IPS-15b (cell line): ENCODE measurements around the gene PRKAG2.

ENCODE experiments used
- H3K27me3 ChIP-seq: one replicate; pipeline ENCODE4 v1.6.1; 2013; ENCODE audit warnings: low read length; ENCODE audit not compliant: control insufficient read depth, insufficient read depth
- H3K36me3 ChIP-seq: one replicate; pipeline ENCODE4 v1.6.1; 2013; ENCODE audit warnings: low read length; ENCODE audit not compliant: control insufficient read depth, insufficient read depth
- H3K4me1 ChIP-seq: one replicate; pipeline ENCODE4 v1.6.1; 2013; ENCODE audit warnings: mild to moderate bottlenecking, low read length; ENCODE audit not compliant: control insufficient read depth, insufficient read depth
- H3K4me3 ChIP-seq: one replicate; pipeline ENCODE4 v1.5.1; 2013; ENCODE audit warnings: low read depth, low read length
- H3K9ac ChIP-seq: one replicate; pipeline ENCODE4 v1.6.1; 2013; ENCODE audit warnings: low read depth, mild to moderate bottlenecking, low read length
- H3K9me3 ChIP-seq: one replicate; pipeline ENCODE4 v1.6.1; 2013; ENCODE audit warnings: mild to moderate bottlenecking, low read length; ENCODE audit not compliant: control insufficient read depth, insufficient read depth

PRKAG2 gene

GRCh38 chr7:151704299-151704959 is 172.5 kb downstream of the PRKAG2 start:
- H3K9ac ChIP-seq: no peak overlapping the region
- H3K27me3 ChIP-seq: no peaks in the 10 kb centered on the region

DNA sequence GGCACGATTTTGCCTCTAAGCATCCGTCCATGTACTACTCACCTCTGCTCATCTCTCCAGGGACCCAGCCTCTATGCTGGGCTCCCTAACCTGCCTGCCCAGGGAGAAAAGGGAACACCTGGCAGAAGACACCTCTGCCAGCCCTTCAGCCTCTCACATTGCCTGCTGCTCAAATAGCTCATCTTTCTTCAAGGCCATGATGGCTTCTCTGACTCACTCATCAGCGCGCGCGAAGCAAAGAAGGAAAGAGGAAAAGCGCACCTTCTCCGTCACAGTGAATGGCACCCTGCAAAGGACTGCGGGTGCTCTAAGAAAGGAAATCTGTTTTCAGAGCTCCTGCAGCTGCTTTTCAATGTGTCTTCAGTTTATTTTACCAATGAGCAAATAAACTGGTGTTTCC is 174.0 kb downstream of the PRKAG2 start:
- Histone ChIP-seq H3K9me3 (no peaks in the 10 kb centered on the region), H3K27me3 (no peaks in the 10 kb centered on the region), H3K9ac (no peak overlapping the region), H3K36me3 (no peaks in the 10 kb centered on the region), H3K4me1 (peaks cover 2% of the 10 kb centered on the region), H3K4me3 (no peak overlapping the region)

More at GRCh38 chr7:151704299-151704959, 172.5 kb downstream of the PRKAG2 start:
- Histone ChIP-seq H3K36me3 (no peaks in the 10 kb centered on the region), H3K4me3 (no peak overlapping the region), H3K4me1 (peaks cover 2% of the 10 kb centered on the region), H3K9me3 (no peaks in the 10 kb centered on the region)

DNA sequence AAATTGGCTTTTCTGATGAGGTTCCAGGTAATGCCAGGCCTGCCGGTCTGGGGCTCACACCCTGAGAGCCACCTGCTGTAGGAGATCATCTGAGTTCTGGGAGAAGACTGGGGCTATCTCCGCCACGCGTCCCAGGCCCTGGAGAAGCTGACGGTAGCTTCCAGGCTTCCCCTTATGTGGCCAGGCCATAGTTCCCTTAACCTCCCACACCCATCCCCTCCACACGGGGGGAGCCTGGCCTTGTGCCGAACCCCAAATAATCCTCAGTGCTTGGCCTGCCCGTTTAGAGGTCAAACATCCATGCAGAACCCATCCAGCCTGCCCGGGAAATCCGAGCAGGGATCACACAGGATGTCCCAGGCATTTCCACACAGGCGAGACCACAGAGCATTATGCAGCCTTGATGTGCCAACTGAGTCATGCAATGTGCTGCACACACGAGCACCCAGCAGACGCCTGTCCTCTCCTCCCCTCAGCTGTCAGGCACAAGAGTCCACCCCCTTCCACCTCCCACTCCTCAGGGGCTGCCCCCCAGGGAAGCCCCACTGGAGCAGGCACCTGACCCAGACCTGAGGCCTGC is 176.2 kb downstream of the PRKAG2 start:
- H3K36me3 ChIP-seq: no peaks in the 10 kb centered on the region
- H3K4me1 ChIP-seq: peaks cover 4% of the 10 kb centered on the region
- H3K9ac ChIP-seq: no peak overlapping the region
- H3K27me3 ChIP-seq: no peaks in the 10 kb centered on the region
- H3K9me3 ChIP-seq: no peaks in the 10 kb centered on the region
- no peak overlapping the region for H3K4me3 ChIP-seq

DNA sequence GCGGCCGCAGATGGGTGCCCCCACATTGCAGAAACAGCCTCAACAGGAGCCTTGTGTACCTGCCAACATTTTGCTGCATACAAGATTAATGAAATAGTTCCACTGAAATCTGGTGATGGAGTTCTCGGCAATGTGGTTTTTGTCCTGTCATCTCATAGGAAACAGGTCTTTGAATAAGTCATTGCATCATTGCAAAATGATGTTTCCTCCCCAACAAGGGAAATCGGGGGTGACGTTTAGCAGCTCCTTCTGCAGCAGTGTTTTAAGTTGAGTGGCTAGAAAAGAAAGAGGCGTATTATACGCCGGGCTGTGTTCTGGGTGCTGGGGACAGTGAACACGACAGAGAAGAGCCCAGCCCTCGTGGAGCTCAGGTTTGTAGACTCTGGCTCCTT is 177.0 kb downstream of the PRKAG2 start:
- Histone ChIP-seq H3K4me1 (peaks cover 5% of the 10 kb centered on the region), H3K9ac (no peak overlapping the region), H3K36me3 (no peaks in the 10 kb centered on the region), H3K27me3 (no peaks in the 10 kb centered on the region), H3K9me3 (no peaks in the 10 kb centered on the region), H3K4me3 (no peak overlapping the region)

- Histone ChIP-seq H3K27me3 (no peaks in the 10 kb centered on the region), H3K4me1 (peaks cover 5% of the 10 kb centered on the region), H3K9ac (no peak overlapping the region), H3K4me3 (no peak overlapping the region), H3K9me3 (no peaks in the 10 kb centered on the region), H3K36me3 (no peaks in the 10 kb centered on the region)
These were observed 177.6 kb downstream of the PRKAG2 start for GRCh38 chr7:151699147-151699927.

GRCh38 chr7:151697942-151698341 is 179.0 kb downstream of the PRKAG2 start:
- Histone ChIP-seq H3K4me1 (peaks cover 5% of the 10 kb centered on the region), H3K4me3 (no peak overlapping the region), H3K9ac (no peak overlapping the region), H3K9me3 (no peaks in the 10 kb centered on the region), H3K27me3 (no peaks in the 10 kb centered on the region), H3K36me3 (no peaks in the 10 kb centered on the region)

DNA sequence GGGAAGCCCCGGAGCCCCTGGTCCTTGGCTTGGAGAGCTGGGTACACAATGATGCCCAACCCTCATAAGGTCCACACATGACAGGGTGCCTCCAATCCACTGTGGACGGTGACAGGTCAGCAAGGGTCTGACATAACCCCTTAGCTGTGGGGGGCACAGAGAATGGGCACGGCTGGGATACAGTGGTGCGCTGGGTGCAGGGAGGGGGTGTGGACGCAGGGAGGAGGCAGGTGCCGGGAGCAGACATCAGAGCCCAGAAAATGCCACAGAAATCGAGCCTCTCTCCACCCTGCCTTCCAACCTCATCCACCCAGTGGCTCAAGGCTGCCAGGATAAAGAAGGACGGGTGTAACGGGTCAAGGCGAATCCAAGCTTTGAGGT is 179.4 kb downstream of the PRKAG2 start:
- H3K9me3 ChIP-seq: no peaks in the 10 kb centered on the region
- no peaks in the 10 kb centered on the region for H3K27me3 ChIP-seq
- peaks cover 5% of the 10 kb centered on the region for H3K4me1 ChIP-seq
- no peaks in the 10 kb centered on the region for H3K36me3 ChIP-seq
- H3K4me3 ChIP-seq: no peak overlapping the region
- no peak overlapping the region for H3K9ac ChIP-seq

GRCh38 chr7:151696721-151697514 is 180.0 kb downstream of the PRKAG2 start:
- H3K36me3 ChIP-seq: no peaks in the 10 kb centered on the region
- H3K4me1 ChIP-seq: peaks cover 5% of the 10 kb centered on the region
- no peaks in the 10 kb centered on the region for H3K27me3 ChIP-seq
- H3K9me3 ChIP-seq: no peaks in the 10 kb centered on the region
- no peak overlapping the region for H3K9ac ChIP-seq
- no peak overlapping the region for H3K4me3 ChIP-seq

DNA sequence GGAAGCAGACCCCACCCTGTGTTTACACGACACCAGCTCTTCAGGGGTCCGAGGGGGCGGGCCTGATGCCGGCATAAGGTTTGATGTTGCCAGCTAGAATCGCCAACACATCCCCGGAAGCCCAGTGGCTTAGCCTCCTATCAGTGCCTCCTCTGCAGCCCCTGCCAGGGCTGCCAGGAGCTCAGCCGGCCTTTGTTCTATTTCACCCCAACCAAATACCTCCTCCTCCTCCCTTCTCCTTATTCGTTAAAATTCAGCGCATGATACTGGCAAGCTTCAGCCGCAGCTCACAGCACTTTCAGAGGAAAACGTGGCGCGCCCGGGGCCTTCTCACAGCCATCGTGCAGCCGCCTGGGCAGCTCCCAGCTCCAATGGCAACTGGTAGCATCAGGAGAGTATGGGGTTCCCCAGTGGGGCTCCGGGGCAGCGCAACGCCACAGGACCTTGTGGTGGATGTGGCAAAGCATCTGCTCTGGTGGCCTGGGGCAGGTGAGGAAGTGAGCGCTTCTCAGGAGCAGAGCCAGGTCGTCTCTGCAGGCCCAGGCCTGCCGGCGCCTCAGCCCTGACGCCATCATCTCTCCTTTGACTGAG is 180.9 kb downstream of the PRKAG2 start:
- Histone ChIP-seq H3K27me3 (no peaks in the 10 kb centered on the region), H3K4me3 (no peak overlapping the region), H3K9me3 (no peaks in the 10 kb centered on the region), H3K36me3 (no peaks in the 10 kb centered on the region), H3K9ac (no peak overlapping the region), H3K4me1 (peaks cover 5% of the 10 kb centered on the region)

DNA sequence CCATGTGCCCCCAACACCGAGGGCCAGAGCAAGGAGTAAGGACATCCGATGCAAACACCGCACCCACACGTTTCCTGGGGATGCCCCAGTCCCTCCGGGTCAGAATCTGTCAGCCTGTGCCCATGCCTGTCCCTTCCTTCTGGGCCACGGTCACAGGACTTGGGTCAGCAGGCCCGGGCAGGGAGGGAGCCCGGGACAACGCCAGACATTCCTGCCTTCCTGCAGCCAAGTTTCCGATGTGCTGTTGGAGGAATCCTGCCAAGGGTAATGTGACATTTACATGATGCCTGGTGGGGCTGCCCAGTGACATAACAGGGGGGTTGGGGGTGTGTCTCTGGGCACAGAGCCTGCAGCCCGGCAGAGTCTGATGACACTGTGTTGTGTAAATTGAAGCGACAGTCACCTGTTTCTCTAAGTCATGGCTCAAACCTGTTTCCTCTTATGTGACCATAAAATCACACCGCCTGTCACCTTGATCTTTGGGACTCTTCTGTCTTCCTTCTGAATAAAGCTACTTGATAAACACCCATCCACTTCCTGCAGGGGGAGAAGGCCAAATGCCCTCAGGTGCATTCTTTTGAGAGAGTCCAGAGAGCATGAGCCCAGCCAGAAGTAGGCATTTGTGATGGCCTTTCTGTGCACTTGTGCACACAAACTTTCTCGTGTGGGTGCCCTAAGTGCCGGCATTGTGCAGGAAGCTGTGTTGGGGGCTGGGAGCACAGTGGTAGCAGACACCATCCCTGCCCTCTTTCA is 181.9 kb downstream of the PRKAG2 start:
- H3K27me3 ChIP-seq: no peaks in the 10 kb centered on the region
- H3K4me1 ChIP-seq: peaks cover 5% of the 10 kb centered on the region
- no peaks in the 10 kb centered on the region for H3K9me3 ChIP-seq
- H3K9ac ChIP-seq: no peak overlapping the region
- no peak overlapping the region for H3K4me3 ChIP-seq
- no peaks in the 10 kb centered on the region for H3K36me3 ChIP-seq

- H3K4me1 ChIP-seq: peaks cover 5% of the 10 kb centered on the region
- H3K4me3 ChIP-seq: no peak overlapping the region
- no peaks in the 10 kb centered on the region for H3K27me3 ChIP-seq
- no peak overlapping the region for H3K9ac ChIP-seq
- H3K9me3 ChIP-seq: no peaks in the 10 kb centered on the region
- no peaks in the 10 kb centered on the region for H3K36me3 ChIP-seq
These were observed 182.5 kb downstream of the PRKAG2 start for GRCh38 chr7:151694441-151694827.
